ACHN (cell line): ENCODE data around the gene DCLRE1B.

Source experiments
- DNase-seq: peaks from one replicate; pipeline ENCODE4 v3.0.0-alpha.2; 2015
- in situ Hi-C: cut with HindIII; loops from 2 replicates; pipeline ENCODE4 v1.10.0; 2017; ENCODE audit warnings: low sequenced_read_pairs, low pct_ligation_motif_present, low pct_unique_long_range_greater_than_20kb

DCLRE1B gene

GRCh38 chr1:113916974-113917373 lies 11.8 kb downstream of the DCLRE1B start:
- DNase-seq: no peak
- in situ Hi-C loops: no loop called here

GRCh38 chr1:113917400-113918082 lies 12.4 kb downstream of the DCLRE1B start:
- DNase-seq: no peak
- in situ Hi-C loops: no loop called here

DNA sequence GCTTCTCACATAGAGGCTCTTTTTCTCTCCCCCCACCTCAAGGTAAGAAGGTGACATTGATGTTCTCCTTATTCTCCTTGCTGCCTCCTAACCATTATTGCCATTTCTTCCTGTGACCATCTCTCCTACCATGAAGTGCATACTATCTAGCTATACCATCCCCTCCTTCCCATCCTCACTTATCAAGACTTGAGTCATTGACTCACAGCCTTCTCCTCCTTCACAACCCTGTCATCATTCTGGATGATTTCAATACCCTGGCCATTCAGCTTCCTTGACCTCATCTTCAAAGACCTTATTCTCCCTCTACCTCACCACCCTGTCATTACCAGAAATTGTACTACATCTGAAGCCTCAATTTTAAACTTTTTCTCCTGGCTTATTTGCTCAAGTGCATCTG lies 13.1 kb downstream of the DCLRE1B start:
- in situ Hi-C loops: no loop called here
- DNase-seq: no peak

DNA sequence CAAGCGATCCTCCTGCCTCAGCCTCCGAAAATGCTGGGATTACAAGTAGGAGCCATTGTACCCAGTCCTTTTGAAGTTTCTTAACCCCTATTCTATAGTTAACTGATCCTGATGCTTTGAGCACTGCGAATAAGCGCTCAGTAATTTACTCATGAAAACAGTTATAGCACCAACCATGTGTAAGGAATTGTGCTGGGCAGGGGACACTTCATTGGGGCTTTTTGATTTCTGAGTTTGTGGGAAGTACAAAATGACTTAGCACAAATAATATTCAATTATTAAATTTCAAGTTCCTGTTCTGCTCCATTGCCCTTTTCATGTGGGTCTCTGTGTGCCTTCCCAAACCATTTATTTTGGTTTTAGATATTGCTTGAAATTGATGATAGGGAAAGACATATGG lies 17.8 kb downstream of the DCLRE1B start:
- in situ Hi-C loops: no loop called here
- no peak for DNase-seq

- in situ Hi-C loops: no loop called here
Measured at GRCh38 chr1:113924473-113924872, 19.3 kb downstream of the DCLRE1B start.

GRCh38 chr1:113928187-113928930 lies 23.2 kb downstream of the DCLRE1B start:
- in situ Hi-C loops: no loop called here
- DNase-seq: no peak

More at GRCh38 chr1:113924473-113924872, 19.3 kb downstream of the DCLRE1B start:
- no peak for DNase-seq

- in situ Hi-C loops: no loop called here
- peak; percentile 84 for DNase-seq
Measured at GRCh38 chr1:113928941-113929749, 24.0 kb downstream of the DCLRE1B start, which contains the start of gene HIPK1. Gene HIPK1 (plus strand): TSS chr1:113929324.

DNA sequence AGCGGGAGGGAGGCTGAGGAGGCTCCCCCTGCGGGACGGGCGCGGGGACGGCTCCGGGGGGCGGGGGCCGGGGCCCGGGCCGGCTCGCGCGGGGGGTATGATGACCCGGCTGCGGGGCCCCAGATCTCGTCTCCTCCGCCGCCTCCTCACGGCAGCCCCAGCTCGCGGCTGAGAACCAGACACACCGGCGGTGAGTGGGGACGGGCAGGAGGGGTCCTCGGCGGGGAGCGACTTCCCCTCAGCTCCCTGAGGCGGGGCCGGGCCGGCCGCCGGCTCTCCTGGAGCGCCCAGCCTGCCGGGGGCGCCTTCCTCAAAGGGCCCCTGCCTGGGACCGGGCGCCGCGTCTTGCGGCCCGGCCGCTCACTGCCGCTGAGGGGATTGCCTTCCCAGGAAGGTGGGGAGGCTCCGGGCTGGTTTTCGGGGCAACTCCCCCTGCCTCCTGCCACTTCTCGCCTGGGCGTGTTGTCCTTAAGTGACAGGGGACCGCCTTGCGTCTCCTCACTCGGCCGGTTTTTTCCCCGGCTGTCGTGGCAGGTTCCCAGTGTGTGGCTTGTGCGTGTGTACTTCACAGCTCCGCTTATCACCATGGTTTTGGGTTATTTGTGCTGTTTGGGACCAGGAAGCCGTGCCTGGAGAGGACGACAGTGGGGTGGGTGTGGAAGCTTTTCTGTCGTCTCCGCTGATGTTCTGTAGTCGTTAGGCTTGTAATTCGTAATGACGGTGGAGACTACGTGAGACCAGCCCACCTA lies 24.8 kb downstream of the DCLRE1B start:
- DNase-seq: peak; percentile 38
- in situ Hi-C loops: no loop called here

- in situ Hi-C loops: no loop called here
- peak; percentile 45 for DNase-seq
Measured at GRCh38 chr1:113930499-113931161, 25.5 kb downstream of the DCLRE1B start.

DNA sequence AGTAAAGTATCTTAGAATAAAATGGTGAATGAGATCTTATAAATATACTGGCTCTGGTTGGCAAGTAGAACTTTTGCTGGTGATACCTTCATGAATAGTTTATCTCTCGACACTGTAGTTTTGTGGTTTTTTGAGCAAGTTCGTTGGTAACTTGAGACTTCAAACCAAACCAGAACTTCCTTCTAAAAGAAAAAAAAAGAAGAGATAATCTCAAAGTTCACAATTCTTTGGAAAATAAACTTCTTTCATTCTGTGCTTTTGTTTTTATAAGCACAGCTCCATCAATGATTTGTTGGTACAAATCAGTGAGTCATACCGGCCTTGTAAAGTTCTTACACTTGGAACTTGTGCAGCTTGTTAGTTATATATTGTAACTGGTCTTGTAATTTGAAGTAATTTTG lies 26.3 kb downstream of the DCLRE1B start:
- DNase-seq: peak; percentile 43
- in situ Hi-C loops: no loop called here

- in situ Hi-C loops: no loop called here
- DNase-seq: no peak
Measured at GRCh38 chr1:113934006-113934405, 28.9 kb downstream of the DCLRE1B start.

- in situ Hi-C loops: no loop called here
- DNase-seq: no peak
Measured at GRCh38 chr1:113934511-113935055, 29.5 kb downstream of the DCLRE1B start.

DNA sequence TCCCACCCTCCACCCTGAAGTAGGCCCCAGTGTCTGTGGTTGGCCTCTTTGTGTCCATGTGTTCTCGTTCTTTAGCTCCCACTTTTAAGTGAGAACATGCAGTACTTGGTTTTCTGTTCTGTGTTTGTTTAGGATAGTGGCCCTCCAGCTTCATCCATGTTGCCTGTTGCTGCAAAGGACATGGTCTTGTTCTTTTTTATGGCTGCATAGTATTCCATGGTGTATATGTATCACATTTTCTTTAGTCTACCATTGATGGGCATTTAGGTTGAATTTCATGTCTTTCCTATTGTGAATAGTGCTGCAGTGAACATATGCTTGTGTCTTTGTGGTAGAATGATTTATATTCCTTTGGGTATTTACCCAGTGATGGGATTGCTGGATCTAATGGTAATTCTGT lies 30.1 kb downstream of the DCLRE1B start:
- DNase-seq: no peak
- in situ Hi-C loops: no loop called here

DNA sequence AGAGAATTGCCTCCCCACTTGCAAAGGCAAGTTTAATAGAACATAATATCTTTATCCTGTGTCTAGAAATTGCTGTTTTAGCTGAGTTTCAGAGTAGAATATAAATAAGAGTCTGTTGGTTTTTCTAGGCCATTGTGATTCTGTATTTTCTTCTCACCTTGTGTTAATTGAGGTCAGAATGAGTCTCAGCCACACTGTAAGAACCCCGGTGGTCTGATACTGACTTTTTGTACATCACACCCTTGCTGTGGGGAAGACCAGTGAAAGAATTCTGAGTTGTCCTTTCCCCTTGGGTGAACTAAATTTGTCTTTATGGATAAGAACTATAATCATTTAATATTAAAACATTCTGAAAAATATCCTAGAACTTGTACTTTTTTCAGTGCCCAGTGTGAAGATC lies 30.8 kb downstream of the DCLRE1B start:
- no peak for DNase-seq
- in situ Hi-C loops: no loop called here

DNA sequence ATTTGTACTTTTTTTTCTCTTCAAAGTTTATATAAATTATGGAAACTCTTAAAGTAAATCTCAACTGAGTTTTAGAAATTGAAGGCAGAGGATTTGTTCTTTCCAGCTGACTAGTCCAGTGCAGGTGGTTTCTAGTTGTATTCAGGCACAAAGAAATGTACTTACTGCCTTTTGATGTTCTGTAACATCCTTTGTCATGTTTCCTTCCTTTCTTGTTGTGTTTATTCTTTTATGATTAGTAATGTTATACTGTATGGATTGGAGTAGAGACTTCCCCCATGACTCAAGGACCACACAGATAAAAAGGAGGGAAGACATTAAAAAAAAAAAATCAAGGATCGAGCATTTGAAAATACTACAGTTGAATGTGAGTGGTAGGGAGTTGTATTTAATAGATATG lies 32.0 kb downstream of the DCLRE1B start:
- no peak for DNase-seq
- in situ Hi-C loops: no loop called here

DNA sequence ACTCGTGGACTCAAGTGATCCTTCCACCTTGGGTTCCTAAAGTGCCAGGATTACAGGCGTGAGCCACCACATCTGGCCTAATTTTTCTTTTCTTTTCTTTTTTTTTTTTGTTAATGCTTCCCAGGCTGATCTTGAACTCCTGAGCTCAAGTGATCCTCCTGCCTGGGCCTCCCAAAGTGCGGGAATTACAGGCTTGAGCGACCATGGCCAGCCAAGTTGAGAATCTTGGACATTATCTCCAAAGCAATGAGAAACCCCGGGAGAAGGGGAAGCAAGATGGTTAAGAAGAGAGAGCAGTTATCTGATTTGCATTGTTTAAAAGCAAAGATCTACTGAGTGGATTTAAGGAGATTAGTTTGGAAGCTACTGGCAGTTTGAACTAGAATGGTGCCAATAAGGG lies 33.1 kb downstream of the DCLRE1B start:
- in situ Hi-C loops: no loop called here
- no peak for DNase-seq

- no peak for DNase-seq
- in situ Hi-C loops: no loop called here
Measured at GRCh38 chr1:113940365-113941244, 35.5 kb downstream of the DCLRE1B start.
